IMR-90 (cell line): ENCODE results near the gene CCR9. TPM values are rescaled to one million over a fixed set of nuclear protein-coding genes. Genes with fewer than 3 reads are reported as not detected.

Source experiments
- ATAC-seq: fragments of 200-7000 bp; cut with Tn5 transposase; 2 replicates; pipeline ENCODE4 v1.9.1; 2020; ENCODE audit warnings: low read depth, mild to moderate bottlenecking, moderate library complexity
- BruUV-seq: library from RNA; stranded (reverse); fragments of 400-500 nt; replicated peaks from 2 replicates; lab custom pipeline; 2021; lab: Mats Ljungman, UMichigan
- CTCF ChIA-PET: fragments of 300-600 bp; formaldehyde crosslinking; extraction: SDS; loops from one replicate; lab custom pipeline; 2021; ENCODE audit warnings: antibody characterized with exemption; lab: Yijun Ruan, JAX
- POLR2A ChIA-PET: fragments of 300-600 bp; sonication (Branson Sonifier 250); formaldehyde crosslinking; loops from one replicate; lab custom pipeline; 2022; ENCODE audit warnings: antibody characterized with exemption; ENCODE audit not compliant: unreplicated experiment; lab: Charles Lee
- DNase-seq: peaks from one replicate; pipeline ENCODE4 v3.0.0; 2013
- H2AFZ ChIP-seq: replicated peaks from 2 replicates; pipeline ENCODE3; 2013; ENCODE audit warnings: low read length, mild to moderate bottlenecking; ENCODE audit not compliant: poor library complexity
- H2AK5ac ChIP-seq: 2 replicates; pipeline ENCODE4 v1.6.1; 2013; ENCODE audit warnings: low read depth, low read length, inconsistent platforms
- H2AK9ac ChIP-seq: replicated peaks from 2 replicates; pipeline ENCODE3; 2013; ENCODE audit warnings: mild to moderate bottlenecking, low read depth, low read length, moderate library complexity; ENCODE audit not compliant: poor library complexity
- H2BK120ac ChIP-seq: 2 replicates; pipeline ENCODE4 v1.6.1; 2013; ENCODE audit warnings: low read depth, low read length, inconsistent platforms
- H2BK15ac ChIP-seq: 3 replicates; pipeline ENCODE4 v1.6.1; 2013; ENCODE audit warnings: low read depth, low read length, inconsistent platforms
- H2BK20ac ChIP-seq: 2 replicates; pipeline ENCODE4 v1.6.1; 2013; ENCODE audit warnings: low read depth, mild to moderate bottlenecking, inconsistent platforms, low read length, moderate library complexity
- H2BK5ac ChIP-seq: 2 replicates; pipeline ENCODE4 v1.6.1; 2013; ENCODE audit warnings: mild to moderate bottlenecking, low read depth, low read length, inconsistent platforms; ENCODE audit not compliant: poor library complexity, severe bottlenecking
- H3K14ac ChIP-seq: replicated peaks from 2 replicates; pipeline ENCODE4 v1.6.1; 2013; ENCODE audit warnings: low read depth, low read length, inconsistent platforms
- H3K18ac ChIP-seq: 2 replicates; pipeline ENCODE4 v1.6.1; 2013; ENCODE audit warnings: low read depth, low read length, control low read depth
- H3K23ac ChIP-seq: 2 replicates; pipeline ENCODE4 v1.6.1; 2013; ENCODE audit warnings: low read depth, low read length, inconsistent platforms
- H3K27ac ChIP-seq: 2 replicates; pipeline ENCODE4 v1.5.1; 2013; ENCODE audit warnings: mild to moderate bottlenecking, control low read depth, low read length; ENCODE audit not compliant: insufficient read depth
- H3K27me3 ChIP-seq: 2 replicates; pipeline ENCODE4 v1.6.1; 2013; ENCODE audit warnings: low read length; ENCODE audit not compliant: control insufficient read depth, insufficient read depth
- H3K36me3 ChIP-seq: 2 replicates; pipeline ENCODE4 v1.6.1; 2013; ENCODE audit warnings: low read length, mixed read lengths; ENCODE audit not compliant: control insufficient read depth, insufficient read depth
- H3K4ac ChIP-seq: 2 replicates; pipeline ENCODE4 v1.6.1; 2013; ENCODE audit warnings: low read depth, low read length, inconsistent platforms
- H3K4me1 ChIP-seq: 2 replicates; pipeline ENCODE4 v1.6.1; 2013; ENCODE audit warnings: low read length, mixed read lengths; ENCODE audit not compliant: control insufficient read depth, insufficient read depth
- H3K4me2 ChIP-seq: 2 replicates; pipeline ENCODE4 v1.6.1; 2013; ENCODE audit warnings: low read depth, mild to moderate bottlenecking, control low read depth, low read length, moderate library complexity
- H3K4me3 ChIP-seq: 2 replicates; pipeline ENCODE4 v1.5.1; 2013; ENCODE audit warnings: low read depth, mild to moderate bottlenecking, control low read depth, low read length, moderate library complexity; ENCODE audit not compliant: insufficient read depth
- H3K56ac ChIP-seq: 2 replicates; pipeline ENCODE4 v1.6.1; 2013; ENCODE audit warnings: low read length, inconsistent platforms; ENCODE audit not compliant: insufficient read depth; ENCODE audit errors: extremely low read depth
- H3K79me1 ChIP-seq, 2 experiments: 2 replicates each; pipeline ENCODE4 v1.6.1; 2013; ENCODE audit warnings: low read length in 2 of 2, inconsistent platforms in 1 of 2, low read depth in 1 of 2
- H3K9ac ChIP-seq: 2 replicates; pipeline ENCODE4 v1.6.1; 2013; ENCODE audit warnings: low read depth, low read length, control low read depth
- H3K9me1 ChIP-seq: 2 replicates; pipeline ENCODE4 v1.6.1; 2013; ENCODE audit warnings: low read length, inconsistent platforms; ENCODE audit not compliant: insufficient read depth
- H3K9me3 ChIP-seq: 2 replicates; pipeline ENCODE4 v1.6.1; 2013; ENCODE audit warnings: low read length; ENCODE audit not compliant: control insufficient read depth, insufficient read depth
- H4K20me1 ChIP-seq: 2 replicates; pipeline ENCODE4 v1.6.1; 2013; ENCODE audit warnings: low read length, inconsistent platforms; ENCODE audit not compliant: insufficient read depth
- H4K5ac ChIP-seq: 2 replicates; pipeline ENCODE4 v1.6.1; 2013; ENCODE audit warnings: mild to moderate bottlenecking, low read depth, low read length, control low read depth
- H4K8ac ChIP-seq, 2 experiments: 2 replicates each; pipeline ENCODE4 v1.6.1; 2013; ENCODE audit warnings: low read depth in 2 of 2, low read length in 2 of 2, control low read depth in 1 of 2, inconsistent platforms in 1 of 2
- H4K91ac ChIP-seq: 2 replicates; pipeline ENCODE4 v1.6.1; 2013; ENCODE audit warnings: low read depth, low read length, inconsistent platforms; ENCODE audit not compliant: insufficient read depth
- BHLHE40 ChIP-seq: fragments of 150-350 bp; IDR thresholded peaks from 2 replicates; pipeline ENCODE4 v1.6.1; 2016; ENCODE audit warnings: mild to moderate bottlenecking, low read depth, low read length
- CEBPB ChIP-seq: IDR thresholded peaks from 2 replicates; pipeline ENCODE4 v1.6.1; 2012; ENCODE audit warnings: low read depth, low read length, improper control_type of control experiment
- FOS ChIP-seq: fragments of 150-350 bp; IDR thresholded peaks from 2 replicates; pipeline ENCODE4 v1.6.1; 2016; ENCODE audit warnings: low read depth, low read length
- MAFK ChIP-seq: IDR thresholded peaks from 2 replicates; pipeline ENCODE4 v1.6.1; 2012; ENCODE audit warnings: low read depth, low read length, improper control_type of control experiment
- MAZ ChIP-seq: IDR thresholded peaks from 2 replicates; pipeline ENCODE4 v1.6.1; 2012; ENCODE audit warnings: low read depth, mild to moderate bottlenecking, low read length, improper control_type of control experiment, moderate library complexity, borderline replicate concordance
- MXI1 ChIP-seq: IDR thresholded peaks from 2 replicates; pipeline ENCODE4 v1.6.1; 2012; ENCODE audit warnings: low read depth, mild to moderate bottlenecking, low read length, moderate library complexity, borderline replicate concordance
- NFE2L2 ChIP-seq: fragments of 150-350 bp; IDR thresholded peaks from 2 replicates; pipeline ENCODE4 v1.6.1; 2016; ENCODE audit warnings: low read depth, mild to moderate bottlenecking, low read length
- POLR2A ChIP-seq: IDR thresholded peaks from 2 replicates; pipeline ENCODE4 v1.6.1; 2012; ENCODE audit warnings: mild to moderate bottlenecking, low read depth, low read length
- RAD21 ChIP-seq: IDR thresholded peaks from 2 replicates; pipeline ENCODE4 v1.6.1; 2012; ENCODE audit warnings: low read length, improper control_type of control experiment
- RCOR1 ChIP-seq: IDR thresholded peaks from 2 replicates; pipeline ENCODE4 v1.6.1; 2012; ENCODE audit warnings: mild to moderate bottlenecking, low read length, improper control_type of control experiment; ENCODE audit not compliant: insufficient replicate concordance
- SMC3 ChIP-seq: fragments of 150-350 bp; IDR thresholded peaks from 2 replicates; pipeline ENCODE4 v1.6.1; 2016; ENCODE audit warnings: low read depth, mild to moderate bottlenecking, antibody characterized with exemption, low read length, moderate library complexity
- WGBS, 2 experiments: methylation state at CpG; one replicate each; pipeline versions ENCODE4 v1.1.5 to v1.1.7; 2013; ENCODE audit warnings: missing lambda C conversion rate in 2 of 2; ENCODE audit not compliant: insufficient read length in 1 of 2; ENCODE audit errors: extremely low coverage in 2 of 2; 5-methylcytosine and 5-hydroxymethylcytosine counted together
- dilution Hi-C: fragments of 300-500 bp; cut with HindIII; formaldehyde crosslinking; loops from one replicate; pipeline ENCODE4 v1.14.3; 2018; ENCODE audit warnings: low sequenced_read_pairs; ENCODE audit not compliant: unreplicated experiment
- in situ Hi-C: fragments of 300-500 bp; cut with MboI; formaldehyde crosslinking; loops from 3 replicates; pipeline ENCODE4 v1.14.3; 2019; ENCODE audit warnings: low sequenced_read_pairs, inconsistent platforms, mixed read lengths
- intact Hi-C: fragments of 100-400 bp; cut with micrococcal nuclease; formaldehyde crosslinking; loops from 2 replicates; pipeline ENCODE4 v1.10.0; 2022
- polyA plus RNA-seq, 3 experiments: library from polyadenylated mRNA; depleted of rRNA; stranded (reverse); fragments of >200 nt; gene quantifications; 2 replicates each; pipeline ENCODE4 v1.2.3, GENCODE V29; 2012; ENCODE audit warnings: low replicate concordance in 1 of 3
- total RNA-seq: library from RNA; depleted of rRNA; stranded (reverse); fragments of >200 nt; gene quantifications from 2 replicates; pipeline ENCODE4 v1.2.3, GENCODE V29; 2012
- TF ChIP-seq, protein P1 (sequence below): fragments of 150-350 bp; IDR thresholded peaks from 2 replicates; pipeline ENCODE4 v1.6.1; 2016; ENCODE audit warnings: low read depth, mild to moderate bottlenecking, low read length, moderate library complexity, borderline replicate concordance
- TF ChIP-seq, protein P2 (sequence below): conservative IDR thresholded peaks from 2 replicates; pipeline ENCODE4 v1.5.1; 2012; ENCODE audit warnings: mild to moderate bottlenecking, low read depth, low read length, improper control_type of control experiment
- TF ChIP-seq, protein P3 (sequence below): fragments of 150-350 bp; IDR thresholded peaks from 2 replicates; pipeline ENCODE4 v1.6.1; 2017; ENCODE audit warnings: mild to moderate bottlenecking, antibody characterized with exemption, low read length, low read depth

Gene CCR9
- total and polyA plus RNA-seq, 2 of the 4 experiments (the other 2 are of a cell fraction), result not detected

DNA sequence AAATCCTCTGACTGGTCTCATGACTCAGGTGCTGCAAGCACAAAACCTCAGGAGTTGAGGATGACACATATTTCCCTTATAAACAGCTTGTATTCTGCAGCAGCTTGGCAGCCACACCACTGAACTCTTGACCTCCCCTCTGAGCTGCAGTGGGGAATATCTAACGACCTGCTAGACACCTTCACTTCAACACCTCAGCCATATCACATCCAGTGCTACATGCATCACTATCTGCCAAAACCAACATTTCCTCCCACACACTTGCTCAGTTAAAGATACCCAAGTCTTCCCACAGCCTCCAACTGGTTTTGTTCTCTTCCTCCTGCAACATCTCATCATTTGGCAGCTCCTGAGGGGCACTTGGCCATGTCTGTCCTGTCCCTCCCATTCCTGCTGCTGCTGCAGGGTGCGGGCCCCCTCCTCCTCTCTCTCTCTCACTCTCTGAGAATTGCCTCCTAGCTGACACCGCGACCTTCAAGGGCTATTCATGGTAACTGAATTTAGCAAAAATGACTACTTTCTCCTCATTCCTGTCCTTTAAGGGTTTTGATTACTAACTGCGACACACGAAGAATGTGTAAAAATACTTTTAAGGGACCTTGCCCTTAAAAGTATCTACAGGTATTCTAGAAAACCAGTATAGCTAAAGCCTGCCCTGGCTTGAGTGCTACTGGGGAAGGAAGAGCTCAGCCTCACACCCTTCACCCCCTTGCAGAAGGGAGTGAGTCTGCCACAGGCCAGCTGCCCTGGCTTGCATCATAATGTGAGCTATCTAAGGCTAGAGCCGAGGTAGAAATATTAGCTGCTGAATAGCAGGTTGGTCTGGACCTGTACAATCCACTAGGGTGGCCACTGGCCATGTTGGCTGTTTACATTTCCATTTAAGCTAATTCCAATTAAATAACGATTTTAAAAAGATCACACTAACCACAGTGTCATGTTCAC is 5.0 kb upstream of the CCR9 start:
- Histone ChIP-seq H3K14ac (no peak overlapping the region), H3K27me3 (peaks cover 41% of the 10 kb centered on the region), H3K36me3 (no peaks in the 10 kb centered on the region), H3K56ac (no peak overlapping the region), H3K27ac (no peak overlapping the region), H3K4ac (no peak overlapping the region), H3K9me1 (no peaks in the 10 kb centered on the region), H3K4me3 (no peak overlapping the region), H4K91ac (no peak overlapping the region), H3K9me3 (no peaks in the 10 kb centered on the region), H2AK5ac (no peak overlapping the region), H2BK5ac (no peak overlapping the region), H3K79me1 (no peaks in the 10 kb centered on the region), H3K18ac (no peak overlapping the region), H3K23ac (no peak overlapping the region), H4K8ac (no peak overlapping the region), H4K20me1 (no peaks in the 10 kb centered on the region), H3K9ac (no peak overlapping the region), H4K5ac (no peak overlapping the region), H2AK9ac (no peak overlapping the region), H2BK20ac (no peak overlapping the region), H3K4me2 (no peak overlapping the region), H2BK120ac (no peak overlapping the region), H2AFZ (no peak overlapping the region), H2BK15ac (no peak overlapping the region), H3K4me1 (no peaks in the 10 kb centered on the region; the same call in 1 of the 2 replicates)
- DNase-seq, result peak; percentile 53
- no TSS peak for BruUV-seq
- no peak for TF ChIP-seq CEBPB
- TF ChIP-seq, protein P1, sequence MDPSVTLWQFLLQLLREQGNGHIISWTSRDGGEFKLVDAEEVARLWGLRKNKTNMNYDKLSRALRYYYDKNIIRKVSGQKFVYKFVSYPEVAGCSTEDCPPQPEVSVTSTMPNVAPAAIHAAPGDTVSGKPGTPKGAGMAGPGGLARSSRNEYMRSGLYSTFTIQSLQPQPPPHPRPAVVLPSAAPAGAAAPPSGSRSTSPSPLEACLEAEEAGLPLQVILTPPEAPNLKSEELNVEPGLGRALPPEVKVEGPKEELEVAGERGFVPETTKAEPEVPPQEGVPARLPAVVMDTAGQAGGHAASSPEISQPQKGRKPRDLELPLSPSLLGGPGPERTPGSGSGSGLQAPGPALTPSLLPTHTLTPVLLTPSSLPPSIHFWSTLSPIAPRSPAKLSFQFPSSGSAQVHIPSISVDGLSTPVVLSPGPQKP, result no peak
- no peak for TF ChIP-seq BHLHE40
- TF ChIP-seq RCOR1, result no peak
- TF ChIP-seq FOS, result no peak
- no peak for TF ChIP-seq NFE2L2
- no peak for TF ChIP-seq MXI1
- TF ChIP-seq, protein P2, sequence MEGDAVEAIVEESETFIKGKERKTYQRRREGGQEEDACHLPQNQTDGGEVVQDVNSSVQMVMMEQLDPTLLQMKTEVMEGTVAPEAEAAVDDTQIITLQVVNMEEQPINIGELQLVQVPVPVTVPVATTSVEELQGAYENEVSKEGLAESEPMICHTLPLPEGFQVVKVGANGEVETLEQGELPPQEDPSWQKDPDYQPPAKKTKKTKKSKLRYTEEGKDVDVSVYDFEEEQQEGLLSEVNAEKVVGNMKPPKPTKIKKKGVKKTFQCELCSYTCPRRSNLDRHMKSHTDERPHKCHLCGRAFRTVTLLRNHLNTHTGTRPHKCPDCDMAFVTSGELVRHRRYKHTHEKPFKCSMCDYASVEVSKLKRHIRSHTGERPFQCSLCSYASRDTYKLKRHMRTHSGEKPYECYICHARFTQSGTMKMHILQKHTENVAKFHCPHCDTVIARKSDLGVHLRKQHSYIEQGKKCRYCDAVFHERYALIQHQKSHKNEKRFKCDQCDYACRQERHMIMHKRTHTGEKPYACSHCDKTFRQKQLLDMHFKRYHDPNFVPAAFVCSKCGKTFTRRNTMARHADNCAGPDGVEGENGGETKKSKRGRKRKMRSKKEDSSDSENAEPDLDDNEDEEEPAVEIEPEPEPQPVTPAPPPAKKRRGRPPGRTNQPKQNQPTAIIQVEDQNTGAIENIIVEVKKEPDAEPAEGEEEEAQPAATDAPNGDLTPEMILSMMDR, result no peak
- TF ChIP-seq MAZ, result no peak
- TF ChIP-seq RAD21, result no peak
- TF ChIP-seq MAFK, result no peak
- TF ChIP-seq POLR2A, result no peak
- no peak for TF ChIP-seq SMC3
- TF ChIP-seq, protein P3, sequence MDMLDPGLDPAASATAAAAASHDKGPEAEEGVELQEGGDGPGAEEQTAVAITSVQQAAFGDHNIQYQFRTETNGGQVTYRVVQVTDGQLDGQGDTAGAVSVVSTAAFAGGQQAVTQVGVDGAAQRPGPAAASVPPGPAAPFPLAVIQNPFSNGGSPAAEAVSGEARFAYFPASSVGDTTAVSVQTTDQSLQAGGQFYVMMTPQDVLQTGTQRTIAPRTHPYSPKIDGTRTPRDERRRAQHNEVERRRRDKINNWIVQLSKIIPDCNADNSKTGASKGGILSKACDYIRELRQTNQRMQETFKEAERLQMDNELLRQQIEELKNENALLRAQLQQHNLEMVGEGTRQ, result no peak
- CTCF ChIA-PET, result no interaction called here
- ATAC-seq, result no peak
- dilution Hi-C loops, result no loop called here
- intact Hi-C loops, result no loop called here
- WGBS, 2 experiments, result 0% methylated on average over 1 of the region's 8 CpGs; no CpG with 5 or more reads in 1 of the 2 experiments
- POLR2A ChIA-PET, result no interaction called here
- in situ Hi-C loops, result no loop called here
